Right lobe of liver (tissue), 6 donors: ENCODE measurements around the gene IRX4. TPM values are rescaled to one million over a fixed set of nuclear protein-coding genes. Genes with fewer than 3 reads are reported as not detected.

ENCODE experiments used
- ATAC-seq, 4 donors: fragments of 200-7000 bp; cut with Tn5 transposase; one replicate each; pipeline ENCODE4 v1.9.1; 2020; ENCODE audit warnings: mild to moderate bottlenecking in 4 of 4, moderate library complexity in 4 of 4
- DNase-seq, 3 donors: peaks; one replicate each; pipeline ENCODE4 v3.0.0-alpha.2; 2020
- H3K27ac ChIP-seq, 3 donors: fragments of 200-600 bp; one replicate each; pipeline ENCODE4 v1.8.0; 2022
- H3K27me3 ChIP-seq, 2 donors: fragments of 200-600 bp; one replicate each; pipeline ENCODE4 v1.8.0; 2022
- H3K36me3 ChIP-seq, 4 donors: fragments of 200-600 bp; sonication (generic) in 1 of 4; one replicate each; pipeline versions ENCODE4 v1.5.1 to v1.8.0; 2017 to 2022; ENCODE audit warnings: control low read depth in 1 of 4
- H3K4me1 ChIP-seq, 4 donors: fragments of 200-600 bp; sonication (generic) in 1 of 4; one replicate each; pipeline versions ENCODE4 v1.5.1 to v1.8.0; 2017 to 2022; ENCODE audit warnings: control low read depth in 1 of 4
- H3K4me3 ChIP-seq, 3 donors: fragments of 200-600 bp; one replicate each; pipeline ENCODE4 v1.8.0; 2022
- H3K9me3 ChIP-seq, 4 donors: fragments of 200-600 bp; sonication (generic) in 1 of 4; one replicate each; pipeline versions ENCODE4 v1.5.1 to v1.8.0; 2017 to 2022; ENCODE audit warnings: control low read depth in 1 of 4
- POLR2A ChIP-seq: fragments of 450-650 bp; IDR thresholded peaks from one replicate; pipeline ENCODE4 v1.6.1; 2017; ENCODE audit warnings: antibody characterized with exemption, mild to moderate bottlenecking
- WGBS: methylation state at CpG from one replicate; pipeline ENCODE4 v1.1.6; 2018; ENCODE audit warnings: low coverage, low lambda C conversion rate; ENCODE audit not compliant: insufficient coverage; ENCODE audit errors: missing lambda C conversion rate; 5-methylcytosine and 5-hydroxymethylcytosine counted together
- intact Hi-C, 2 donors: fragments of 100-400 bp; cut with DNase I; formaldehyde crosslinking; loops; one replicate each; pipeline versions ENCODE4 v1.11.2 to v1.14.1; 2022
- total RNA-seq, 6 experiments: library from RNA; depleted of rRNA in 2 of 6; stranded (reverse); fragments of >200 nt in 2 of 6; fragmentation: NEBNext Ultra II Directional in 3 of 6; extraction: Animal tissue kit (Norgen Biotek cat#: 25700) in 3 of 6; gene quantifications; one replicate each; pipeline versions ENCODE4 v1.1.0 to v1.2.4, GENCODE V29; 2016 to 2023
- TF ChIP-seq, protein P1 (sequence below), 4 donors: fragments of 200-600 bp in 3 of 4; fragments of 450-650 bp in 1 of 4; IDR thresholded peaks; one replicate each; pipeline versions ENCODE4 v1.5.1 to v1.8.0; 2016 to 2022; ENCODE audit warnings: antibody characterized with exemption in 4 of 4, mild to moderate bottlenecking in 2 of 4
- donor health status: DM: no; HTN: yes; CAD: no.
- donor health status: DM: no; HTN: no; CAD: no.
- donor health status: DM: no; HTN: no; CAD: no.
- donor health status: DM: no; HTN: yes; CAD: no.
- donor health status: DM: no; HTN: yes; CAD: no.

The IRX4 gene
- total RNA-seq, 6 experiments from 2014 or later, result not detected

DNA sequence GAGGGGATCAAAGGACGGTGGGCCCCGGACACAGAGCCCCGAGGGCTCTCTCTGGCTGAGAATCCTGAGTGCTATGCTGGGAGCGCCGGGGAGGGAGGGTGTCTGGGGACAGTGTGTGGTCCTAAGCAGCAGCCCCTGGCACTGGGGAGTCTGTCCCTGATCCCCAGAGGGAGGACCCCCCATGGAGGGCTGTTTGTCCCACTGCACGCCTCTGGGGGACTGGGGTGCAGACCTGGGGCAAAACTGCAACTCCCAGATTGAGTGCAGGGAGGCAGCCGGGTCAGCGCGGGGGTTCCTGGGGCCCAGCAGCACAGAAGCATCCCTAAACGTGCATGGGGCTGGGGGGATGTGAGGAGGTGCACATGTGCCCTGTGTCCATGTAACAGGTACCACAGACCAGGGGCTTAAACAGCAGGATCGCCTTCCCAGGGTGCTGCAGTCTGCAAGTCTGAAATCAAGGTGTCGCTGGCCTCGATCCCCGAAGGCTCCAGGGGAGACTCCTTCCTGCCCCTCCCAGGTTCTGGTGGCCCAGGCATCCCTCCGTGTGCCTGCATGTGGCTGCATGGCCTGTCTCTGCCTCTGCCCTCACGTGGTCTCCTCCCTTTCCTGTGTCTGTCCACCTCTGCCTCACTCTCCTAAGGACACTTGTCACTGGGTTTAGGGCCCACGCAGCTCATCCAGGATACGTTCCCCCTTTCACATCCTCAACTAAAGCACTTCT is 35.9 kb upstream of the IRX4 start:
- 63% methylated on average over 6 of the region's 18 CpGs for WGBS
- H3K9me3 ChIP-seq, result no peaks in the 10 kb centered on the region
- ATAC-seq, result peak in 1 of 4 donors; percentile 11
- no peaks in the 10 kb centered on the region for H3K36me3 ChIP-seq
- no peak overlapping the region for H3K4me3 ChIP-seq
- TF ChIP-seq POLR2A, result no peak
- TF ChIP-seq, protein P1, sequence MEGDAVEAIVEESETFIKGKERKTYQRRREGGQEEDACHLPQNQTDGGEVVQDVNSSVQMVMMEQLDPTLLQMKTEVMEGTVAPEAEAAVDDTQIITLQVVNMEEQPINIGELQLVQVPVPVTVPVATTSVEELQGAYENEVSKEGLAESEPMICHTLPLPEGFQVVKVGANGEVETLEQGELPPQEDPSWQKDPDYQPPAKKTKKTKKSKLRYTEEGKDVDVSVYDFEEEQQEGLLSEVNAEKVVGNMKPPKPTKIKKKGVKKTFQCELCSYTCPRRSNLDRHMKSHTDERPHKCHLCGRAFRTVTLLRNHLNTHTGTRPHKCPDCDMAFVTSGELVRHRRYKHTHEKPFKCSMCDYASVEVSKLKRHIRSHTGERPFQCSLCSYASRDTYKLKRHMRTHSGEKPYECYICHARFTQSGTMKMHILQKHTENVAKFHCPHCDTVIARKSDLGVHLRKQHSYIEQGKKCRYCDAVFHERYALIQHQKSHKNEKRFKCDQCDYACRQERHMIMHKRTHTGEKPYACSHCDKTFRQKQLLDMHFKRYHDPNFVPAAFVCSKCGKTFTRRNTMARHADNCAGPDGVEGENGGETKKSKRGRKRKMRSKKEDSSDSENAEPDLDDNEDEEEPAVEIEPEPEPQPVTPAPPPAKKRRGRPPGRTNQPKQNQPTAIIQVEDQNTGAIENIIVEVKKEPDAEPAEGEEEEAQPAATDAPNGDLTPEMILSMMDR (IDR thresholded peaks at IDR 0.05), result no peak
- no peak for DNase-seq
- intact Hi-C loops, result no loop called here
- no peak overlapping the region for H3K27ac ChIP-seq
- H3K27me3 ChIP-seq, result no peaks in the 10 kb centered on the region
- H3K4me1 ChIP-seq, result no peaks in the 10 kb centered on the region

DNA sequence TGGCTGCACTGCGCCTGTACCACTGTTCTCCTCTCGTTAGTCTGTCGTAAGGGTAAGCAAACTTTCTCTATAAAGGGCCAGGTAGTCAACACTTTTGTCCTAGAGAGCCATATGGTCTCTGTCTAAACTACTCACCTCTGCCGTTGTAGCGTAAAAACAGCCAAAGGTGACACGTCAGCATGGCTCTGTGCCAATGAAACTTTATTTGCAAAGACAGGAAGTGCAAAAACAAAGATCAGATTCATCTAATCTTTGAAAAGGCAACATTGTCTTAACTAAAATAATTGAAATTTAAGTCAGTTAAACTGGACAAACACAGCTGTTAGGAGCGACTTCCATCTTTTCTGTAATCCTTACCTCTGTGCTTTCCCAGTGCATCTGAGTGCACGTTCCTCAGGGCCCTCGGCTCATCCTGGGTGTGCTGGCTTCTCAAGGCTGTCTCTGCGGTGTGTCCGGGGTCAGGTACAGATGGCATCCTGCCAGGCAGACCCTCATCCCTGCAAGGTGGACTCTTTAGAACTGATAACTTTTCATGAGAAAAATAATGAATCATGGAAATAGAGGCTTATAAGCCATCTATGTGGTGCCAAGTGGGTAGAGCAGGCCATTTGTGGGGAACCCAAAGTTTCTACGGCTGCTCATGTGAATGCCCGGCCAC is 35.2 kb upstream of the IRX4 start:
- TF ChIP-seq, protein P1 (IDR thresholded peaks at IDR 0.05), result no peak
- TF ChIP-seq POLR2A, result no peak
- no peak overlapping the region for H3K27ac ChIP-seq
- intact Hi-C loops, result no loop called here
- no peaks in the 10 kb centered on the region for H3K27me3 ChIP-seq
- H3K4me1 ChIP-seq, result no peaks in the 10 kb centered on the region
- no peak overlapping the region for H3K4me3 ChIP-seq
- ATAC-seq (no peak), DNase-seq (no peak)
- 45% methylated on average over 12 of the region's 13 CpGs for WGBS
- no peaks in the 10 kb centered on the region for H3K36me3 ChIP-seq
- H3K9me3 ChIP-seq, result no peaks in the 10 kb centered on the region

DNA sequence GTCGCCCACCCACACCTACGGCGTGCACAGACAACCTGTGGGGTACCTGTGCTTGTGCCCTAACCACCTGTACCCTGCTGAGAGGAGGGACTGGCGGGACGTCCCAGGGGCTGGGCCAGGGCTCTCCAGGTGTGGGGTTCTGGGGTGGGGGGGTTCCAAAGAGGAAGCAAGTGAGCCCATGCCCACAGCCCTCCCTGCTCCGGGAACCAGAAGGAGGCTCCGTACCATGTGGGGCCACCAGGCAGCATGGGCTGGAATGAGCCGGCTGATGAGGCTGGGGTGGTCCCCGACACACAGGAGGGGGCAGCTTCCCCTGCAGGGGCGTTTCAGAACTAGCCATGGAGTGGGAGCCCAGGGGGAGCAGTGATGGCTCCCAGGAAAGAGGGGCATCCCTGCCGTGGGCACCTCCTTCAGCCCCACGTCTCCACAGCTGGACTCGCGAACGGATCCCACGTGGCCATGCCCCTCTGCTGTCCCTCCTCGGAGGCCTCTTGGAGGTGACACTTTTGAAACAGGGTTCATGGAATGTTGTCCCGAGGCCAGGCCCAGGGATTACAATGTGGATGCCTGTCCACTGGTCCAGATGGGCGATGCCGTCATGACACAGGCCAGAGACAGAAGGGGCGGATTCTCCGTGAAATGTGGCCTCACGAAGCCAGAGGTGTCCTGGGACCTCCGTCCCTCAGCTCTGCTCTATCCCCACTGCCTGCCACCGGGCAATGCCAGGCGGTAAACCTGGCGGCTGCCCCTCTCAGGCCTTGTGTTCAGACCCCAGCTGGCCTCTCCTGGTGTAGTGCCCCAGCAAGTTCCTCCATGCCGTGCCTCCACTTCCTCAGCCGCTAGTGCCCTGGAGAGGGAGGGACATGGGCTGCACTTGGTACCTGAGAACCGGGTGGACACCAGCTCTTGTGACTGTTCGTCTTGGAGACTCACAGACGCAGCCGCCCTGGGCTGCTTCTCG is 33.6 kb upstream of the IRX4 start:
- DNase-seq, result peak in 2 of 3 donors; percentile 31 to 45
- 59% methylated on average over 12 of the region's 34 CpGs for WGBS
- TF ChIP-seq, protein P1 (IDR thresholded peaks at IDR 0.05), result no peak
- no peak for TF ChIP-seq POLR2A
- Histone ChIP-seq H3K4me1 (no peaks in the 10 kb centered on the region), H3K27me3 (no peaks in the 10 kb centered on the region), H3K36me3 (no peaks in the 10 kb centered on the region), H3K27ac (no peak overlapping the region), H3K9me3 (no peaks in the 10 kb centered on the region), H3K4me3 (no peak overlapping the region)
- no peak for ATAC-seq
- intact Hi-C loops, result no loop called here

DNA sequence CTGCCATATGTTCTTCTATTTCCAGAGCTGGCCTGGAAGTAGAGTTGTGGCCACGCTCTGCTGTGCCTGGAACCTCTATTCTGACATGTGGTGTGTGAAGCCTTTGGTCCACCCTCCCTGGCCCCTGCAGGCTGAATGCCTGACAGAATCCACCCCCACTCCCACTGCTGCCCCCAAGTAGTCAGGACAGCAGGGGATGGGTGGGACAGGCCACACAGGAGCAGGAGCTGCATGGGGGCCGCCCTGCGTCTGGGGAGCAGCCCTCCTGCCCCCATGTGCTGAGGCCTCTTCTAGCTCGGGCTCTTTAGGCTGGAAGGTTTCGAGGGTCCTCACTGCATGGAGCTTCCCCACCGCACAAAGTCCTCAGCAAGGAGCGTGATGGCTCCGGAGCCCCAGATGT is 32.6 kb upstream of the IRX4 start:
- DNase-seq (no peak), ATAC-seq (no peak)
- TF ChIP-seq, protein P1 (IDR thresholded peaks at IDR 0.05), result no peak
- no peak for TF ChIP-seq POLR2A
- no peaks in the 10 kb centered on the region for H3K4me1 ChIP-seq
- no peaks in the 10 kb centered on the region for H3K27me3 ChIP-seq
- intact Hi-C loops, result no loop called here
- H3K4me3 ChIP-seq, result no peak overlapping the region
- H3K27ac ChIP-seq, result no peak overlapping the region
- no peaks in the 10 kb centered on the region for H3K9me3 ChIP-seq
- H3K36me3 ChIP-seq, result no peaks in the 10 kb centered on the region
- 100% methylated on average over 1 of the region's 8 CpGs for WGBS
